HEK293 (cell line): Measurements from ENCODE around the gene ANKUB1.

Experiments used
- CTCF ChIP-seq: fragments of 450-650 bp; formaldehyde crosslinking; IDR thresholded peaks from 2 replicates; pipeline ENCODE4 v1.5.1; 2016; ENCODE audit warnings: missing biosample characterization, missing genetic modification characterization
- REST ChIP-seq: fragments of 450-650 bp; formaldehyde crosslinking; IDR thresholded peaks from 2 replicates; pipeline ENCODE4 v1.5.1; 2016; ENCODE audit warnings: missing biosample characterization, missing genetic modification characterization
- SP2 ChIP-seq: fragments of 450-650 bp; formaldehyde crosslinking; IDR thresholded peaks from 2 replicates; pipeline ENCODE4 v1.5.1; 2016; ENCODE audit warnings: missing biosample characterization, missing genetic modification characterization
- YY1 ChIP-seq: fragments of 450-650 bp; formaldehyde crosslinking; IDR thresholded peaks from 2 replicates; pipeline ENCODE4 v1.5.1; 2018; ENCODE audit warnings: missing biosample characterization, missing genetic modification characterization
- ZFHX2 ChIP-seq: fragments of 450-650 bp; formaldehyde crosslinking; conservative IDR thresholded peaks from 2 replicates; pipeline ENCODE4 v1.5.1; 2016; ENCODE audit warnings: missing biosample characterization, missing genetic modification characterization
- ZNF274 ChIP-seq, 2 experiments: fragments of 200-500 bp in 1 of 2; fragments of 450-650 bp in 1 of 2; sonication (Bioruptor generic) in 1 of 2; formaldehyde crosslinking in 1 of 2; IDR thresholded peaks; 2 replicates each; pipeline versions ENCODE4 v1.5.1 to v1.6.1; 2014 to 2016; ENCODE audit warnings: borderline replicate concordance in 1 of 2, inconsistent platforms in 1 of 2, low read length in 1 of 2, missing biosample characterization in 1 of 2, missing genetic modification characterization in 1 of 2
- ZNF561 ChIP-seq: fragments of 450-650 bp; IDR thresholded peaks from 2 replicates; pipeline ENCODE4 v1.5.1; 2018; ENCODE audit warnings: missing biosample characterization, missing genetic modification characterization, borderline replicate concordance
- ZNF624 ChIP-seq: fragments of 450-650 bp; formaldehyde crosslinking; IDR thresholded peaks from 2 replicates; pipeline ENCODE4 v1.5.1; 2017; ENCODE audit warnings: missing biosample characterization, missing genetic modification characterization
- ZNF626 ChIP-seq: fragments of 450-650 bp; sonication (Bioruptor Pico); formaldehyde crosslinking; IDR thresholded peaks from 2 replicates; pipeline ENCODE4 v1.5.1; 2018; ENCODE audit warnings: missing biosample characterization, missing genetic modification characterization, inconsistent platforms
- ZNF670 ChIP-seq: fragments of 450-650 bp; formaldehyde crosslinking; IDR thresholded peaks from 2 replicates; pipeline ENCODE4 v1.5.1; 2016; ENCODE audit warnings: missing biosample characterization, missing genetic modification characterization, low read depth
- ZNF843 ChIP-seq: fragments of 450-650 bp; formaldehyde crosslinking; IDR thresholded peaks from 2 replicates; pipeline ENCODE4 v1.5.1; 2016; ENCODE audit warnings: missing biosample characterization, missing genetic modification characterization
- TF ChIP-seq, protein P1 (sequence below): fragments of 450-650 bp; formaldehyde crosslinking; IDR thresholded peaks from 2 replicates; pipeline ENCODE4 v1.5.1; 2017; ENCODE audit warnings: missing biosample characterization, missing genetic modification characterization
- TF ChIP-seq, protein P2 (sequence below): IDR thresholded peaks from 2 replicates; pipeline ENCODE4 v1.6.1; 2011; ENCODE audit warnings: mild to moderate bottlenecking, low read depth, low read length, borderline replicate concordance
- TF ChIP-seq, protein P3 (sequence below): fragments of 450-650 bp; formaldehyde crosslinking; IDR thresholded peaks from 2 replicates; pipeline ENCODE4 v1.5.1; 2016; ENCODE audit warnings: missing biosample characterization, missing genetic modification characterization, borderline replicate concordance

DNA sequence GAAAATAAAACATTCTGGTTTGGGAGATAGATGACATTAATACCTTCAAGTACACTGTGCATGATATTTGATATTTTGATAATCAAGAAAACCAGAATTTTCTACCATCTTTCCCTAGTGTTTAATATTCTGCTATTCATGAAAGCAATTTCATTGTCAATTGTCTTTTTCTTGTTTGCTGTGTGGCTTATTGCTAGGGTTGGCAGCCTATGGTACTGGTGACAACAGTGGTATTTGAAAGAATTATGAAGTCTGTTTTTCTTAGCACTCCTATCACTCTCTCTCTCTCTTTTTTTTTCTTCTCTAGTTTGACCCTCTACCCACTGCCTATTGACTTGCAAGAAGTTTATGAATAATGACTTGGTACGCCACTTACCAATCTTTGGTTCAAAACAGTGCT lies 36.0 kb upstream of the ANKUB1 start:
- TF ChIP-seq CTCF (tag by site-specific recombination) (no peak), ZNF670 (tag by site-specific recombination) (no peak), ZNF626 (tag by site-specific recombination) (no peak), REST (tag by site-specific recombination) (no peak), SP2 (no peak), ZFHX2 (tag by site-specific recombination) (no peak), ZNF274 (IDR thresholded peaks at IDR 0.05; ENCODE audit: low read length) (no peak), ZNF274 (tag by site-specific recombination; IDR thresholded peaks at IDR 0.05; ENCODE audit: borderline replicate concordance) (no peak), ZNF561 (tag by site-specific recombination) (no peak), ZNF624 (no peak), ZNF843 (tag by site-specific recombination) (no peak), YY1 (tag by site-specific recombination) (no peak)
- TF ChIP-seq, protein P1, sequence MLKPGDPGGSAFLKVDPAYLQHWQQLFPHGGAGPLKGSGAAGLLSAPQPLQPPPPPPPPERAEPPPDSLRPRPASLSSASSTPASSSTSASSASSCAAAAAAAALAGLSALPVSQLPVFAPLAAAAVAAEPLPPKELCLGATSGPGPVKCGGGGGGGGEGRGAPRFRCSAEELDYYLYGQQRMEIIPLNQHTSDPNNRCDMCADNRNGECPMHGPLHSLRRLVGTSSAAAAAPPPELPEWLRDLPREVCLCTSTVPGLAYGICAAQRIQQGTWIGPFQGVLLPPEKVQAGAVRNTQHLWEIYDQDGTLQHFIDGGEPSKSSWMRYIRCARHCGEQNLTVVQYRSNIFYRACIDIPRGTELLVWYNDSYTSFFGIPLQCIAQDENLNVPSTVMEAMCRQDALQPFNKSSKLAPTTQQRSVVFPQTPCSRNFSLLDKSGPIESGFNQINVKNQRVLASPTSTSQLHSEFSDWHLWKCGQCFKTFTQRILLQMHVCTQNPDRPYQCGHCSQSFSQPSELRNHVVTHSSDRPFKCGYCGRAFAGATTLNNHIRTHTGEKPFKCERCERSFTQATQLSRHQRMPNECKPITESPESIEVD (tag by site-specific recombination): no peak
- TF ChIP-seq, protein P2, sequence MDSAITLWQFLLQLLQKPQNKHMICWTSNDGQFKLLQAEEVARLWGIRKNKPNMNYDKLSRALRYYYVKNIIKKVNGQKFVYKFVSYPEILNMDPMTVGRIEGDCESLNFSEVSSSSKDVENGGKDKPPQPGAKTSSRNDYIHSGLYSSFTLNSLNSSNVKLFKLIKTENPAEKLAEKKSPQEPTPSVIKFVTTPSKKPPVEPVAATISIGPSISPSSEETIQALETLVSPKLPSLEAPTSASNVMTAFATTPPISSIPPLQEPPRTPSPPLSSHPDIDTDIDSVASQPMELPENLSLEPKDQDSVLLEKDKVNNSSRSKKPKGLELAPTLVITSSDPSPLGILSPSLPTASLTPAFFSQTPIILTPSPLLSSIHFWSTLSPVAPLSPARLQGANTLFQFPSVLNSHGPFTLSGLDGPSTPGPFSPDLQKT: no peak
- TF ChIP-seq, protein P3, sequence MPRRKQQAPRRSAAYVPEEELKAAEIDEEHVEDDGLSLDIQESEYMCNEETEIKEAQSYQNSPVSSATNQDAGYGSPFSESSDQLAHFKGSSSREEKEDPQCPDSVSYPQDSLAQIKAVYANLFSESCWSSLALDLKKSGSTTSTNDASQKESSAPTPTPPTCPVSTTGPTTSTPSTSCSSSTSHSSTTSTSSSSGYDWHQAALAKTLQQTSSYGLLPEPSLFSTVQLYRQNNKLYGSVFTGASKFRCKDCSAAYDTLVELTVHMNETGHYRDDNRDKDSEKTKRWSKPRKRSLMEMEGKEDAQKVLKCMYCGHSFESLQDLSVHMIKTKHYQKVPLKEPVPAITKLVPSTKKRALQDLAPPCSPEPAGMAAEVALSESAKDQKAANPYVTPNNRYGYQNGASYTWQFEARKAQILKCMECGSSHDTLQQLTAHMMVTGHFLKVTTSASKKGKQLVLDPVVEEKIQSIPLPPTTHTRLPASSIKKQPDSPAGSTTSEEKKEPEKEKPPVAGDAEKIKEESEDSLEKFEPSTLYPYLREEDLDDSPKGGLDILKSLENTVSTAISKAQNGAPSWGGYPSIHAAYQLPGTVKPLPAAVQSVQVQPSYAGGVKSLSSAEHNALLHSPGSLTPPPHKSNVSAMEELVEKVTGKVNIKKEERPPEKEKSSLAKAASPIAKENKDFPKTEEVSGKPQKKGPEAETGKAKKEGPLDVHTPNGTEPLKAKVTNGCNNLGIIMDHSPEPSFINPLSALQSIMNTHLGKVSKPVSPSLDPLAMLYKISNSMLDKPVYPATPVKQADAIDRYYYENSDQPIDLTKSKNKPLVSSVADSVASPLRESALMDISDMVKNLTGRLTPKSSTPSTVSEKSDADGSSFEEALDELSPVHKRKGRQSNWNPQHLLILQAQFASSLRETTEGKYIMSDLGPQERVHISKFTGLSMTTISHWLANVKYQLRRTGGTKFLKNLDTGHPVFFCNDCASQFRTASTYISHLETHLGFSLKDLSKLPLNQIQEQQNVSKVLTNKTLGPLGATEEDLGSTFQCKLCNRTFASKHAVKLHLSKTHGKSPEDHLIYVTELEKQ (tag by site-specific recombination): no peak
